Sigmoid colon (tissue), 7 donors: ENCODE measurements around the gene TMEM184B. TPM values are rescaled to one million over a fixed set of nuclear protein-coding genes. Genes with fewer than 3 reads are reported as not detected.

Experiments
- DNase-seq: peaks from one replicate; pipeline ENCODE4 v3.0.0-alpha.2; 2019
- H3K27ac ChIP-seq, 4 donors: fragments of 200-600 bp; sonication (generic); one replicate each; pipeline ENCODE4 v1.5.1; 2016 to 2019; ENCODE audit warnings: mild to moderate bottlenecking in 1 of 4
- H3K27me3 ChIP-seq, 3 donors: fragments of 200-600 bp; sonication (generic); one replicate each; pipeline ENCODE4 v1.5.1; 2019; ENCODE audit warnings: mild to moderate bottlenecking in 1 of 3
- H3K36me3 ChIP-seq, 4 donors: fragments of 200-600 bp; sonication (generic); one replicate each; pipeline ENCODE4 v1.5.1; 2016 to 2019
- H3K4me1 ChIP-seq, 4 donors: fragments of 200-600 bp; sonication (generic); one replicate each; pipeline ENCODE4 v1.5.1; 2017 to 2019
- H3K4me3 ChIP-seq, 4 donors: fragments of 200-600 bp; sonication (generic); one replicate each; pipeline ENCODE4 v1.5.1; 2017 to 2019; ENCODE audit warnings: mild to moderate bottlenecking in 2 of 4, moderate library complexity in 1 of 4
- H3K9me3 ChIP-seq, 4 donors: fragments of 200-600 bp in 3 of 4; sonication (generic) in 3 of 4; one replicate each; pipeline versions ENCODE4 v1.5.1 to v1.6.1; 2013 to 2019
- EP300 ChIP-seq, 4 donors: sonication (generic); formaldehyde crosslinking; IDR thresholded peaks; one replicate each; pipeline ENCODE4 v1.6.1; 2017; ENCODE audit warnings: antibody characterized with exemption in 4 of 4
- POLR2A ChIP-seq, 2 donors: fragments of 450-650 bp; IDR thresholded peaks; one replicate each; pipeline ENCODE4 v1.6.1; 2016; ENCODE audit warnings: antibody characterized with exemption in 2 of 2, mild to moderate bottlenecking in 2 of 2, moderate library complexity in 2 of 2
- POLR2AphosphoS5 ChIP-seq, 4 donors: sonication (generic); formaldehyde crosslinking; IDR thresholded peaks; one replicate each; pipeline ENCODE4 v1.6.1; 2017; ENCODE audit warnings: antibody characterized with exemption in 4 of 4
- WGBS, 2 donors: extraction: QIAGEN DNeasy Blood & Tissue Kit; methylation state at CpG; one replicate each; pipeline ENCODE4 v1.1.7; 2013; 5-methylcytosine and 5-hydroxymethylcytosine counted together
- intact Hi-C: fragments of 100-400 bp; cut with DNase I; formaldehyde crosslinking; loops from one replicate; pipeline ENCODE4 v1.15.1; 2023
- polyA plus RNA-seq, 3 donors: library from polyadenylated mRNA; stranded (reverse); fragments of 200-250 nt; gene quantifications; one replicate each; pipeline ENCODE4 v1.2.3, GENCODE V29; 2013
- total RNA-seq, 4 donors: library from RNA; depleted of rRNA; stranded (reverse); fragments of >200 nt; gene quantifications; one replicate each; pipeline ENCODE4 v1.1.0, GENCODE V29; 2016
- TF ChIP-seq, protein P1 (sequence below), 4 experiments: fragments of 450-650 bp in 3 of 4; fragments of 200-600 bp in 1 of 4; IDR thresholded peaks; one replicate each; pipeline ENCODE4 v1.5.1; 2016 to 2019; ENCODE audit warnings: antibody characterized with exemption in 4 of 4, mild to moderate bottlenecking in 3 of 4, moderate library complexity in 2 of 4
- donor health status: healthy with polysubstance abuse.
- donor health status: Bipolar disorder and iron deficiency.
- donor health status: healthy.

Gene TMEM184B
- total and polyA plus RNA-seq, 7 donors, result 7.2 to 96.4 (median 42.6) TPM

DNA sequence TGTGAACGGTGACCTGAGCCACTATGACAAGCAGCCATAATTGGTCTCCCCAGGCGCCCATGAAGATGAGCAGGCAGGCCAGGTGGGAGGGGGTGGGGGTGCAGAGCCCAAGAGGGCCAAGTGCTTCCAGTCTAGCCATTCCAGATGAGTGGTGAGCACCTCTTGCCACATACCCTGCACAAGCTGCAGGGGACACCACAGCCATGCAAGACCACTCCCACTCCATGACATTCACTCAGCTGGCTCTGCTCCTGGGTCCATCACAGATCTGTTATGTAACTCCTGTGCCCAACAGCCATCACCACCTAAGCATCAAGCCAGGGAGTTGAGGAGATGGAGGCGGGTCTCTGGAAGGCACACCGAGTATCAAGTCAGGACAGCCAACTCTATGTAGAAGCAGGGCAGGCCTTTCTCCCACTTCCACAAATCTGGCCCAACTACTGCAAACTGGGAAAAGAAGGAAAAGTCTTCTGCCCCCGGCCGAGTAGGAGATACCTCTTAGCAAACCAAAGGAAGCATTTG is 8.4 kb downstream of the TMEM184B start:
- no peak for TF ChIP-seq POLR2A (IDR thresholded peaks at IDR 0.05)
- TF ChIP-seq, protein P1, sequence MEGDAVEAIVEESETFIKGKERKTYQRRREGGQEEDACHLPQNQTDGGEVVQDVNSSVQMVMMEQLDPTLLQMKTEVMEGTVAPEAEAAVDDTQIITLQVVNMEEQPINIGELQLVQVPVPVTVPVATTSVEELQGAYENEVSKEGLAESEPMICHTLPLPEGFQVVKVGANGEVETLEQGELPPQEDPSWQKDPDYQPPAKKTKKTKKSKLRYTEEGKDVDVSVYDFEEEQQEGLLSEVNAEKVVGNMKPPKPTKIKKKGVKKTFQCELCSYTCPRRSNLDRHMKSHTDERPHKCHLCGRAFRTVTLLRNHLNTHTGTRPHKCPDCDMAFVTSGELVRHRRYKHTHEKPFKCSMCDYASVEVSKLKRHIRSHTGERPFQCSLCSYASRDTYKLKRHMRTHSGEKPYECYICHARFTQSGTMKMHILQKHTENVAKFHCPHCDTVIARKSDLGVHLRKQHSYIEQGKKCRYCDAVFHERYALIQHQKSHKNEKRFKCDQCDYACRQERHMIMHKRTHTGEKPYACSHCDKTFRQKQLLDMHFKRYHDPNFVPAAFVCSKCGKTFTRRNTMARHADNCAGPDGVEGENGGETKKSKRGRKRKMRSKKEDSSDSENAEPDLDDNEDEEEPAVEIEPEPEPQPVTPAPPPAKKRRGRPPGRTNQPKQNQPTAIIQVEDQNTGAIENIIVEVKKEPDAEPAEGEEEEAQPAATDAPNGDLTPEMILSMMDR (IDR thresholded peaks at IDR 0.05), result no peak
- no peak for TF ChIP-seq EP300 (IDR thresholded peaks at IDR 0.05)
- no peak for TF ChIP-seq POLR2AphosphoS5 (IDR thresholded peaks at IDR 0.05)
- intact Hi-C loops, result no loop called here
- 94 to 95% methylated on average over 6 of the region's 6 CpGs for WGBS, 2 donors
- no peak overlapping the region for H3K4me3 ChIP-seq
- H3K9me3 ChIP-seq, result no peaks in the 10 kb centered on the region
- H3K27ac ChIP-seq, result no peak overlapping the region
- no peak for DNase-seq
- peaks cover 0 to 80% (median 71%) of the 10 kb centered on the region in 4 donors for H3K4me1 ChIP-seq
- H3K27me3 ChIP-seq, result no peaks in the 10 kb centered on the region
- peaks cover 0 to 6% (median 0%) of the 10 kb centered on the region in 4 donors for H3K36me3 ChIP-seq

DNA sequence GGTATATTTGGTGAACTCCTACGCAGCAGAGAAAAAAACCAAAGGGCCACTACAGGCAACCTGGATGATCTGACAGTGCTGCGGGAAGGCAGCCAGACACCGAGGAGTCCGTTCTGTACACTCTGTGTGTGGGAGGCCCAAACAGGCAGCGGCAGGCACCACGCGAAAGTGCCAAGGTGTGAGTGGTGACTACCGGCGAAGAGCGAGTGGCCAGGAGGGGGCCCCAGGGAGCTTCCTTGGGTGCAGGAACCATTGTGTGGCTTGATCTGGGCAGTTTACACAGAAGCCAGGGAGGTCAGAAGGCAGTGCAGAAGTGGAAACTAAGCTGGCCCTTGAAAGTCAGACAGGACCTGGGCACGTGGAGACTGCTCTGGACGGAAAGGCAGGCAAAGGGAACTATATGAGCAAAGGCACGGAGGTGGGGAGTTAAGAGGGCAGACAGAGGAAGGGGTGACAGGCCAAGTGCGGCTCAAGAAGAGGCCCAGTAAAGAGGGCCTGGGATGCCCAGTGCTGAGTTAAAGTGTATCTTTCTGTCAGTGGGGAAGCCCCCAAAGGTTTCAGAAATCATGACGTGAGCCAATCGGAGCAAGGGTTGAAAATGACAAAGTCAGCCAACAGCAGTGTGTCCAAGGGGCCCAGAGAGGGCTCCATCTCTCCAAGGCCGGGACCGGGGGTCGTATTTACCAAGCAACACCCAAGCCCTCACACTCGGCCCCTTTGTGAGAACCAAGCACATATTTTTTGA is 10.6 kb downstream of the TMEM184B start:
- no peak overlapping the region for H3K4me3 ChIP-seq
- peak overlapping the region; percentile 74 to 93 (median 90) for H3K27ac ChIP-seq
- TF ChIP-seq POLR2A (IDR thresholded peaks at IDR 0.05) (no peak), EP300 (IDR thresholded peaks at IDR 0.05) (no peak), POLR2AphosphoS5 (IDR thresholded peaks at IDR 0.05) (no peak)
- TF ChIP-seq, protein P1 (IDR thresholded peaks at IDR 0.05), result peak in 3 of 4 experiments; percentile 49 to 63 (median 50)
- peaks cover 0 to 84% (median 73%) of the 10 kb centered on the region in 4 donors for H3K4me1 ChIP-seq
- WGBS, 2 donors, result 62 to 72% methylated on average over 20 of the region's 20 CpGs
- no peaks in the 10 kb centered on the region for H3K27me3 ChIP-seq
- peak; percentile 79 for DNase-seq
- H3K9me3 ChIP-seq, result no peaks in the 10 kb centered on the region
- H3K36me3 ChIP-seq, result peaks cover 0 to 6% (median 0%) of the 10 kb centered on the region in 4 donors
- intact Hi-C loops, result loop anchor here (2.0 kb wide), 1 partner anchor 91 kb away; no protein-coding TSS in a partner anchor

DNA sequence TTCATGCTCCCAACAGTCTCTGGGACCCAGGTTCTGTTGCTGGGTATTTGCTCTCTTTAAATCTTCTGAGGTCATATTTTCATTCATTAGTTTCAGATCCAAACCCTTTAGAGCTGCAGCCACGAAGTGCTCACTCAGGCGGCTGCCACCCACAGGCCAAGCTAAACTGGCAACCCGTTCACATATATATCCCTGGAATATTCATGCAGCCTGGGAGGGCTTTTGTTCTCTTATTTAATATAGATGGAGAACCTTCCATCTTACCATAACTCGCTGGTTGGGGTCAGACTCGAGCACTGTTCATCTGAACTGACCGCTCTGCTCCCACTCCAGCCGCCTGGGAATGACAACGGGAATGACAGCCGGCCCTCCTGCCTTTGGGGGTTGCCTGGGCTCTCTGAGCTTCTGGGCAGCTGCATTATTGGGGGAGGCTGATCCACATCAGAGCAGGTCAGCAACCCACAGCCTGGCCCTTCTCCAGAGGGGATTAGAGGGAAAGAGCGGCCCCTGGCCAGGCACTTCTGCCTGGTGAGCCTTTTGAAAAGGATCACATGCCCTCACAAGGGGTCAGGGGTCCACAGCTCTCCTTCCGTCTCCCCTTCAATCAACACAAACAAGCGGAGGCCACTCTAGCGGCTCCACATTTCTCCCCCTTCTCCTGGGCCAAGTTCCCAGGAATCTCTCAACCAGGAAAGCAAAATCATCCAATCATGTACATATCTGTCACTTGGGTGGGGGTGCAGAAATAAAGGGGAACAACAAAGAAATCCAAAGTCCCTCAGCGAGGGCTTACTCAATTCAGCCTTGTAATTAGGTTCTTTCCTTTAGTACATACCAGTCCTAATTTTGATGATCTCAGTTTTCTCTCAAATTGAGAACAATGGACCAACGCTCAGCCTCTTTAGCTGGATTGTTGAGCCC is 11.8 kb downstream of the TMEM184B start:
- Histone ChIP-seq H3K9me3 (no peaks in the 10 kb centered on the region), H3K27me3 (no peaks in the 10 kb centered on the region), H3K27ac (peak overlapping the region; percentile 74 to 93 (median 90)), H3K36me3 (peaks cover 0 to 6% (median 0%) of the 10 kb centered on the region in 4 donors), H3K4me1 (peaks cover 0 to 82% (median 70%) of the 10 kb centered on the region in 4 donors), H3K4me3 (no peak overlapping the region)
- intact Hi-C loops, result loop anchor here (2.0 kb wide), 1 partner anchor 54 kb away; no protein-coding TSS in a partner anchor
- no peak for DNase-seq
- TF ChIP-seq EP300 (IDR thresholded peaks at IDR 0.05), result no peak
- no peak for TF ChIP-seq POLR2A (IDR thresholded peaks at IDR 0.05)
- TF ChIP-seq POLR2AphosphoS5 (IDR thresholded peaks at IDR 0.05), result no peak
- TF ChIP-seq, protein P1 (IDR thresholded peaks at IDR 0.05), result peak in 1 of 4 experiments; percentile 9
- WGBS, 2 donors, result 76 to 79% methylated on average over 15 of the region's 15 CpGs

DNA sequence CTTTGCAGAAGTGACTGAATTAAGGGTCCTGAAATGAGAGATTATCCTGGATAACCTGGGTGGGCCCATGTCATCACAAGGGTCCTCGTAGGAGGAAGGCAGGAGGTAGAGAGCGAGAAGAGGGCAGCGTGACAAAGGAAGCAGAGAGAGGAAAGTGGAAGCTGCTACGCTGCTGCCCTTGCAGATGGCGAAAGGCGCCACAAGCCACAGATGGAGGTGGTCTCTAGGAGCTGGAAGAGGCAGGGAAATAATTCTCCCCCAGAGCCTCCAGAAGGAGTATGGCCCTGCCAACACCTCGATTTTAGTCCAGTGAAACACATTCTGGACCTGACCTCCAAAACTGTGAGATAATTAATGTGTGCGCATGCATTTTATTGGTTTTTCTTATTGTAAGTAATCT is 13.4 kb downstream of the TMEM184B start:
- Histone ChIP-seq H3K36me3 (peaks cover 0 to 6% (median 0%) of the 10 kb centered on the region in 4 donors), H3K9me3 (no peaks in the 10 kb centered on the region), H3K4me1 (peaks cover 0 to 71% (median 60%) of the 10 kb centered on the region in 4 donors), H3K4me3 (no peak overlapping the region), H3K27ac (peak overlapping the region; percentile 83 to 93 (median 90)), H3K27me3 (no peaks in the 10 kb centered on the region)
- TF ChIP-seq, protein P1 (IDR thresholded peaks at IDR 0.05), result no peak
- TF ChIP-seq EP300 (IDR thresholded peaks at IDR 0.05) (no peak), POLR2AphosphoS5 (IDR thresholded peaks at IDR 0.05) (no peak), POLR2A (IDR thresholded peaks at IDR 0.05) (no peak)
- no peak for DNase-seq
- intact Hi-C loops, result loop anchor here (5.0 kb wide), 1 partner anchor 42 kb away; no protein-coding TSS in a partner anchor
- WGBS, 2 donors, result 86 to 88% methylated on average over 8 of the region's 8 CpGs
